ENCODE data around the gene FOLR1.
"Not testable (repeated sequence)": the region's sequence is repeated elsewhere in the genome, so short reads cannot be mapped to it uniquely, and the experiment has no call there.

Gene FOLR1

GRCh38 chr11:72188267-72188666, 3.7 kb upstream of the FOLR1 start:
- no peak for DNase-seq

DNA sequence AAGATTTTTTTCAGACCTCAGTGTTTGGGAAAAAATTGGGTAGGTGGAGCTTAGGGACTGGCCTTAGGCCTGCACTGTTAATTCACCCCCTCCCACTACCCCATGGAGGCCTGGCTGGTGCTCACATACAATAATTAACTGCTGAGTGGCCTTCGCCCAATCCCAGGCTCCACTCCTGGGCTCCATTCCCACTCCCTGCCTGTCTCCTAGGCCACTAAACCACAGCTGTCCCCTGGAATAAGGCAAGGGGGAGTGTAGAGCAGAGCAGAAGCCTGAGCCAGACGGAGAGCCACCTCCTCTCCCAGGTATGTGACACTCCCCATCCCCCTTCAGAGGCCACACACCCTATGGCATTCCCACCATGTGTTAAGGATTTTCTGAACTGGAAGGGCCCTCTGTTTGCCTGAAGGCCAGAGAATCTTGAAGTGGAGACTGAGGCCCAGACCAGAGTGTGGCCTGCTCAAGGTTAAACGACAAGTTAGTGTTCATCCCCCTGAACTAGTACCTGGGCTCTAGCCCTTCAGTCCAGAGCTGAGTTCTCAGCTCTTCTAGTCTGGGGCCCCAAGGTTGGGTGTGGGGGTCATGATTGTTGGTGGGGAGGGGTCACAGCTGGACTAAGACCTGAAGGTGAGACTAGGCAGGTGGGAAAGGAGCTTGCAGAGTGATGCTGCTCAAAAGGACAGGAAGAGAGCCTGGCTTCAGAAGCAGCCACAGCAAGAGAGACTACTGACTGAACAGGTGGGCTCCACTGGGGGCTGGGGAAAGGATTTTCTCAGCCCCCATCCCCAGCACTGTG, 2.3 kb upstream of the FOLR1 start:
- no peak for DNase-seq

DNA sequence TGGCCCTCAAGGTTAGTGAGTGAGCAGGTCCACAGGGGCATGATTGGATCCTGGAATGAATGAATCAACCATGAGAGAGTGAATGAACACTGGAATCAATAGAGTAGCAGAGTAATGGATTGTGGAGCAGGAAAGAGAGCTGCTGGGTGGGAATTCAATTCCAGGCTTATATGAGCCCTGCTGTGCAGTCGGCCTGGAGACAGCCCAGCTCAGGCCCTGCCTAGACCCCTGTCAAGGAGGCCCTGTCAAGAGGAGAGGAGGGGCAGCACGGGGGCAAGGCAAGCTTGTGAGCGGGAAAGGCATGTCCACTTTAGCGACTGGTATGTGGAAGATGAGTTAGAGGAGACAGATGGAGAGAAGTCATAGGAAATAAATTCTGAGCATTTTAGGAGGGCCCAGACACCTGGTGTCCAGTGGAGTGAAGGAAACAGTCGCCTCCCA, 1.3 kb upstream of the FOLR1 start:
- DNase-seq = no peak

- no peak for DNase-seq
Measured at GRCh38 chr11:72195518-72196270, 3.8 kb downstream of the FOLR1 start.

- DNase-seq = not testable (repeated sequence)
Measured at GRCh38 chr11:72201445-72201844, 9.5 kb downstream of the FOLR1 start.

GRCh38 chr11:72202571-72202970, 10.6 kb downstream of the FOLR1 start:
- DNase-seq = no peak

- no peak for DNase-seq
Measured at GRCh38 chr11:72203163-72203562, 11.2 kb downstream of the FOLR1 start.

GRCh38 chr11:72204886-72205285, 12.9 kb downstream of the FOLR1 start:
- DNase-seq = no peak

DNA sequence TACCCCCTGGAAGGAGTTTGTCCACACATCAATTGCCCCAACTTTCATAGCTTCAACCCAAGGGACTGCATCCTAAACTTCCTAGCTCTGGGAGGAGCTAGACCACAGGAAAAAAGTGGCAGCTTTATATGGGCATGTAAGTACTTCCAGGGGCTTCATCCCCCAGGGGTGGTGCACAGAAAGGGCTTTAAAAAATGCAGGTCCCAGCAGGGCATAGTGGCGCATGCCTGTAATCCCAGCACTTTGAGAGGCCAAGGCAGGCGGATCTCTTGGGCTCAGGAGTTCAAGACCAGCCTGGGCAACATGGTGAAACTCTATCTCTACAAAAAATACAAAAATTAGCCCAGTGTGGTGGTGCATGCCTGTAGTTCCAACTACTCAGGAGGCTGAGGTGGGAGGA, 14.9 kb downstream of the FOLR1 start:
- not testable (repeated sequence) for DNase-seq

GRCh38 chr11:72208281-72208680, 16.3 kb downstream of the FOLR1 start:
- DNase-seq = no peak

GRCh38 chr11:72209101-72209500, 17.2 kb downstream of the FOLR1 start:
- DNase-seq = peak; percentile 38

DNA sequence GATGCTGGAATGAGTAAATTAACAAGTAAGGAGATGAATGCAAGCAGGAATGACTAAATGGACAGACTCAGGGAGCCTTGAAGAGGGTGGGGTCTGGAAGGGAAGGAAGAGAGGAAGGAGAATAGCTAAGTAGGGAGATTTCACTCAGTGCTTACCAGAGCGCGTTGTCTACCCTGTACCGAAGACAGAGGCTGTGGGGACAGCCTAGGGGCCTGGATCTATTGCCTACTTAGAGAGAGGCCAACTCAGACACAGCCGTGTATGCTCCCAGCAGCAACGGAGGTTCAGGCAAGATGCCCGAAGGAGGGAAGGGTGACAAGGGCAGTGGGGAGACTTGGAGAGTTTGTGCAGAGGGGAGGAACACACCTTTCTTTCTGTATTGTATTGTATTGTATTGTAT, 24.7 kb downstream of the FOLR1 start, which contains the start of gene FOLR2:
Gene FOLR2 (plus strand): TSS at position 157 of the 400 bp plus-strand sequence. CDS start 1,791 bp downstream, outside the sequence.
- no peak for DNase-seq

DNA sequence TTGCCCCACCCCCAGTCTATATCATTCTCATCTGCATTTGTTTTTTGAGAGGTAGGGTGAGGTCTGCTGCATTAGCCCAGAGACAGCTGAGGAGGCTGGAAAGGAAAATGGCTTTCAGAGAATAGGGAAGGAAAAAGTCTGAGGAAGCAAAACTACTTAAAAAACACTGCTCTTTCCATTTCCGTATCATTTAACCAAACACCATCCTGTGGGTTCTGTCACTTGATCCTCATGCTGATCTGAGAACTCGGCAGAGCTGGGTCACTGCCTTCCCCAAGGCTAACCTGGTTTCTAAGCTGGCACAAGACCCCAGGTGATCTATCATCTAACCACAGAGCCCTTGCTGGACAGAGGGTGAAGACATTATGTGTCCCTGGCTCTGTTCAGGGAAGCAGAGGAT, 25.9 kb downstream of the FOLR1 start:
- peak; percentile 48 for DNase-seq

GRCh38 chr11:72218251-72218745, 26.4 kb downstream of the FOLR1 start:
- DNase-seq = no peak

- DNase-seq = no peak
Measured at GRCh38 chr11:72220696-72221363, 28.9 kb downstream of the FOLR1 start.

DNA sequence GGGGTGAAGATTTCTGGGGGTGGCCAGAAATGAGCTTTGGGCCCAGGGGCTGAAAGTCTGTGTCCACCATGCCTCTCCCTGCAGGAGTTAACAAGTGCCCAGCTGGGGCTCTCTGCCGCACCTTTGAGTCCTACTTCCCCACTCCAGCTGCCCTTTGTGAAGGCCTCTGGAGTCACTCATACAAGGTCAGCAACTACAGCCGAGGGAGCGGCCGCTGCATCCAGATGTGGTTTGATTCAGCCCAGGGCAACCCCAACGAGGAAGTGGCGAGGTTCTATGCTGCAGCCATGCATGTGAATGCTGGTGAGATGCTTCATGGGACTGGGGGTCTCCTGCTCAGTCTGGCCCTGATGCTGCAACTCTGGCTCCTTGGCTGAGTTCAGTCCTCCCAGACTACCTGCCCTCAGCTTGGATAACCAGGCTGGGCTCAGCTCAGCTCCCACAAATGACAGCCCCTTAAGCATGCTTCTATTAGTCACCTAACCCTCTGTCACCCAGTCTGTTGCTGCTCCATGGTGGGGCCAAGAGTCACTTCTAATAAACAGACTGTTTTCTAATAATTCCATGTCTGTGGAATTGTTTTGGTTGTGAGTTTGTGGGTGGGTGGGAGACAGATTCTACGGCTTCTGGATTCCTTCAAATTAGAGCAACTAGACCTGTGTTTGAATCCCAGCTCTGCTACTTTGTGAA, 29.6 kb downstream of the FOLR1 start:
- peak; percentile 59 for DNase-seq

DNA sequence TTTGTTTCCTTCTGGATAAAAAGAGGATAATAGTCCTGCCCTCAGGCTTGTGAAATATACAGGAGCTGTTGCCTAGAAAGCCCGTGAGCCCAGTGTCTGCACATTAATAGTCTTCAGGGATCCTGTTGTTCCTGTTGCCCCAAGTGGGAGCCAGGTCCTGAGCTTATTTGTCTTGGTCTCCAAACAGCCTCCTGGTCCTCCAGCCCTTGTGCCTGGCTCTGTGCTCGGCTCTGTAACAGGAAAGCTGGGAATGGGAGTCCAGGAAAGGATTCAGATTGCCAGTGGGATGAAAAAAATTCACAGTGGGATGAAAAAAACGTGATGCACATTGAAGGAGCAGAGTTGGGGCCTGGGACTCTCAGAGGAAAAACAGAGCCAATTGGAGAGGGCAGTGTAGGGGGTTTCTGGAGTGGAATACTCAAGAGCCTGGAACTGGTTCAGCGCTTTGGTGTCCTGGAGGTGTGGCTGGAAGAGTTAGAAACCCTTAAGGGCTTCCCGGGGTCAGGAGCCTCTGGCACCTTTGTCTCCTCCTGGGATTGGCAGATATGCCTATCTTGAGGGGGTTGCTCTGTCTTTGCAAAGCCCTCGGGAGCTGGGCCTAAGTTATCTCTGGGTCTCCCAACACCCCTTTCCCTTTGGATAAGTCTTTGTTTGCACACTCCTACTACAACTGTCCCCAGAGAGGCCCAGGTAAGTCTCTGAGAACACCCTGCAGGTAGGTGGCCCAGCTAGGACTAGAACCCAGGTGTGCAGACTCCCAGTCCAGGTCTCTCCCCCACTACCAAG, 30.4 kb downstream of the FOLR1 start:
- DNase-seq = no peak

DNA sequence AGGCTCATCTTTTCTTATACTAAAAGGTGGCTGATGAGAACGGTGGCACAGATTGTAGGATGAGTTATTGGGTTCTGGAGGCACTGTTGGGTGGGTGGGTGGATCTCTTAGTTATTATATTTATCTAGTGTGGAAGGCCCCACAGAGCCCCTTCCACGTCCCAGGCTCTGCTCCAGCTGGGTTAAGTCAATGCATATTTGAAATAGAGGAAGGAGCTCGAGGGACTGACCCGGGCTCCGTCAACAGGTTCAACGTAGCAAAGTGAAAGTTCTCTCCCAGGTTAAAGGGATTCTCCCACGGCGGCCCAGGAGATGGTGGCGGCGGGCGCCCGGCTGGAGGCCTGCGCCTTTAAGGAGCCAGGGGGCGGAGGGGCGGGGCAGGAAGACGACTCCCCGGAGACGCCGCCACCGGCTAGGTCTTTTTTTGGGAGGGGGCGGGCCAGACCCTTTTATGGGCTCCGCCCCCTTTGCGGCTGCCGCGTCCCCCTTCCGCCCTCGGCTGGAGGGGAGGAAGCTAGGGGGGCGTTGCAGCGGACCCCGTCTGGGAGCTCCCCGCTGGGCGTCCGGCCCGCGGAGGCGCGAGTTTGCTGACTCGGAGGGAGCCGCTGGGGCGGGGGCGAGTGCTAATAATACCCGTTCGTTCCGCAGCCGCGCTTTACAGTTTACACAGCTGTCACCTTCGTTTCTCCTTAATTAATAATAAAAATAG, 31.1 kb downstream of the FOLR1 start:
- DNase-seq = peak; percentile 99

DNA sequence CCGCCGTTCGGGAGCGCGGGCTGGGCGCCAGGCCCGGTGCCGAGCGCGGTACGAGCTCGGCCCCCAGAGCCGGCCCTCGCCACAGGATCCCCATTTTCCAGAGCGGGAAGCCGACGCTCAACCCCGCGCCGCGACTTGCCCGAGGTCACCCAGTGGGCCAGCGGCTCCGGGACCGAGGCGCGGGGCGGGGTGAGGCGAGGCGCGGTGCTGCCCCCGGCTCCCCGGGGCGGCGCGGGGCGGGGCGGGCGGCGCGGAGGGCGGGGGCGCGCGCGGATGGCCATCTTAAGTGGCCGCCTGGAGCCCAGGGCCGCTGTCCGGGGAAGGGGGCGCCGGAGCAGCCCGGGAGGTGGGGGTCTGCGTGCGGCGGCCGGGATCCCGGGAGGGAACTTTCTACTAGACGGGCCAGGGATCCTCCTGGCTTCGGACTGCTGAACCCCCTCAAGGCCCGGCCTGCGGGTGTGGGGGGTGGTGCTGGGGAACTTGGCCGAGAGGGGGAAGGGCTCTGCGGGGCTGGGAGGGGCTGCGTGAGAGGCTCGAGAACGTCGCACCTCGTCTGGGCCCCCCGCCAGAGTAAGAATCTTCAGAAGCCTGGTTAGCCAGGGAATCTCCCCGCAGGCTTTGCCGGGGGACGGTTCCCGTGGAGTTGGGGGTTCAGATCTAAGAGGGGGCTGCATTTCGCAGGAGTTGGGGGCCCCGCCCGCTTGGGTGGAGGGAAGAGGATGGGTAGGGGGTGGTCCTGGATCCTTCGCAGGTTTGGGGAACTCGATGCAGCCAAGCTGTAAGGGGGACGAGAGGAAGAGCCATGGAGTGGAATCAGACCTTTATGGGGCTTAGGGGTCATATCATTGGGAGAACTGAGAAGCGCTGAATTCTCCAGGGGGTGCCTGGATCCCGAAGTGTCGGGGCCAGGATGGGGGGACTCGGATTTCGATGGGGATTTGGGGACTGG, 31.9 kb downstream of the FOLR1 start:
- DNase-seq = peak; percentile 79
